OCI-LY7 (cell line): ENCODE results near the gene SRRT.

ENCODE experiments used
- EZH2phosphoT487 ChIP-seq: fragments of 200-600 bp; sonication (generic); IDR thresholded peaks from 2 replicates; pipeline ENCODE4 v1.6.1; 2018; ENCODE audit warnings: low read depth, borderline replicate concordance, mild to moderate bottlenecking, mixed run types, antibody characterized with exemption, low read length, moderate library complexity, mixed read lengths
- TF ChIP-seq, protein P1 (sequence below): fragments of 200-600 bp; sonication (generic); conservative IDR thresholded peaks from 2 replicates; pipeline ENCODE4 v1.5.1; 2014; ENCODE audit warnings: mild to moderate bottlenecking, antibody characterized with exemption, low read length, moderate library complexity, mixed read lengths

DNA sequence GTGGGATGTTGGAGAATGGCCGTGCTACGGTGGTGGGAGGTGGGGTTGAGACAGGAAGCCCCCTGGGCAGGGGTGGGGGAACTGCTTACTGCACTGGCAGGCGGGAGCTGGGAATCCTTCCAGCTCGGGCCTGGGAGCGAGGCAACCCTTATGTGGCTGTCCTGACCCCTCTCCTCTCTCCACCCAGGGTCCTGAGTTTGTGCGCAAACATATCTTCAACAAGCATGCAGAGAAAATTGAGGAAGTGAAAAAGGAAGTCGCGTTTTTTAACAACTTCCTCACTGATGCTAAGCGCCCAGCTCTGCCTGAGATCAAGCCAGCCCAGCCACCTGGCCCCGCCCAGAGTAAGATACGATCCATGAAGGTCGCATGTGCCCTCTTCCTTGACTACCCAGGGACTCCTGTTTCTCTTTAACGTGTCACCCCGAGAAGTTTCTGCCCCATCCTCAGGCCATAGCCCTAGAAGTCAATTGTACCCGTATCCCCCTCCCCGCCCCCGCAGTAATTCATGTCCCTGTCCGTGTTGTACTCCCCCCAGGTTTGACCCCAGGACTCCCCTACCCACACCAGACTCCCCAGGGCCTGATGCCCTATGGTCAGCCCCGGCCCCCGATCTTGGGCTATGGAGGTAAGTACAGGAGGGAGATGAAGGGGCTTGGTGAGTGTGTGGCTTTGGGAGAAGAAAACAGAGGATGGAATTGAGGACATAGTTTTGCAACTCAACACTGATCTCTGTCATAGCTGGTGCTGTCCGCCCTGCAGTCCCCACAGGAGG lies 12.8 kb downstream of the SRRT start:
- TF ChIP-seq, protein P1, sequence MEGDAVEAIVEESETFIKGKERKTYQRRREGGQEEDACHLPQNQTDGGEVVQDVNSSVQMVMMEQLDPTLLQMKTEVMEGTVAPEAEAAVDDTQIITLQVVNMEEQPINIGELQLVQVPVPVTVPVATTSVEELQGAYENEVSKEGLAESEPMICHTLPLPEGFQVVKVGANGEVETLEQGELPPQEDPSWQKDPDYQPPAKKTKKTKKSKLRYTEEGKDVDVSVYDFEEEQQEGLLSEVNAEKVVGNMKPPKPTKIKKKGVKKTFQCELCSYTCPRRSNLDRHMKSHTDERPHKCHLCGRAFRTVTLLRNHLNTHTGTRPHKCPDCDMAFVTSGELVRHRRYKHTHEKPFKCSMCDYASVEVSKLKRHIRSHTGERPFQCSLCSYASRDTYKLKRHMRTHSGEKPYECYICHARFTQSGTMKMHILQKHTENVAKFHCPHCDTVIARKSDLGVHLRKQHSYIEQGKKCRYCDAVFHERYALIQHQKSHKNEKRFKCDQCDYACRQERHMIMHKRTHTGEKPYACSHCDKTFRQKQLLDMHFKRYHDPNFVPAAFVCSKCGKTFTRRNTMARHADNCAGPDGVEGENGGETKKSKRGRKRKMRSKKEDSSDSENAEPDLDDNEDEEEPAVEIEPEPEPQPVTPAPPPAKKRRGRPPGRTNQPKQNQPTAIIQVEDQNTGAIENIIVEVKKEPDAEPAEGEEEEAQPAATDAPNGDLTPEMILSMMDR: no peak
- no peak for TF ChIP-seq EZH2phosphoT487
